C4-2B (cell line): Measurements from ENCODE around the gene CPXM1.

Experiments used
- ZFX ChIP-seq: fragments of 450-650 bp; IDR thresholded peaks from 2 replicates; pipeline ENCODE4 v1.6.1; 2017
- TF ChIP-seq, protein P1 (sequence below): fragments of 450-650 bp; conservative IDR thresholded peaks from 2 replicates; pipeline ENCODE4 v1.5.1; 2017; ENCODE audit warnings: mild to moderate bottlenecking

DNA sequence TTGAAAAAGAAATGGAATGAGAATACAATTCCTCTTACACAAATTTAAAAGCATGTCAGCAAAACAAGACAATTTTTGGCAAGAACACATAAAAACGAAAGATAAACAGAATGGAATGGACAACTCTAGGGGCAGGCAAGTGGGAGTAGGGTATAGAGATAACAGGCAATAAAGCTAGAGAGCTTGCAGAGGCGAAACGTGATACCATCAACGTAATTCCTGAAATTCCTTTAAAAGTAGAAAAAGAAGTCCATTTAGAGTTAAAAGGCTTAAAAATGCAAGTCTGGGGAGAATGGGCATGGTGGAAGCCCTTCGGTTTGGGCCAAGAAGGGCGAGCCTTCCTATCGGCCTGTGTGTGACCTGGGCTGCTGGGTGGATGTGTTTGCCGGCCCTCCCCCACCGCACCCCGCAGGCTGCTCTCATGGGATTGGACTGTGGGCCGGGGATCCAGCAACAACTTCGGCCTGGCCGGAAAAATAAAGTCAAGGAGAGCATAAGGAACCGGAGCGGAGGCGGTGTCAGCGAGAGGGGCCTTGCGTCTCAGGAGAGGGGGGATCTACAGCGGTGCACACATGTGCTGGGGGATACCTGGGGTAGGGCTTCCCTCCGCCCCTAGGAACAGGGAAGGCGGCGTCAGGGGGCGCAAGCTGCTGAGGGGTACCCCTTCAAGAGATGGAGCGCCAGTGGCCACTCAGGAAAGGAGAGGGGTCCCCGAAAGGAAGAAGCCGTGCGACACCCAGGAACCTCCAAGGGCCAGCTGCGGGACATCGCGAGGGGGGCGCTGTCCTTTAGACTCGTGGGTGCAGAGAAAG, 19.9 kb upstream of the CPXM1 start:
- TF ChIP-seq, protein P1, sequence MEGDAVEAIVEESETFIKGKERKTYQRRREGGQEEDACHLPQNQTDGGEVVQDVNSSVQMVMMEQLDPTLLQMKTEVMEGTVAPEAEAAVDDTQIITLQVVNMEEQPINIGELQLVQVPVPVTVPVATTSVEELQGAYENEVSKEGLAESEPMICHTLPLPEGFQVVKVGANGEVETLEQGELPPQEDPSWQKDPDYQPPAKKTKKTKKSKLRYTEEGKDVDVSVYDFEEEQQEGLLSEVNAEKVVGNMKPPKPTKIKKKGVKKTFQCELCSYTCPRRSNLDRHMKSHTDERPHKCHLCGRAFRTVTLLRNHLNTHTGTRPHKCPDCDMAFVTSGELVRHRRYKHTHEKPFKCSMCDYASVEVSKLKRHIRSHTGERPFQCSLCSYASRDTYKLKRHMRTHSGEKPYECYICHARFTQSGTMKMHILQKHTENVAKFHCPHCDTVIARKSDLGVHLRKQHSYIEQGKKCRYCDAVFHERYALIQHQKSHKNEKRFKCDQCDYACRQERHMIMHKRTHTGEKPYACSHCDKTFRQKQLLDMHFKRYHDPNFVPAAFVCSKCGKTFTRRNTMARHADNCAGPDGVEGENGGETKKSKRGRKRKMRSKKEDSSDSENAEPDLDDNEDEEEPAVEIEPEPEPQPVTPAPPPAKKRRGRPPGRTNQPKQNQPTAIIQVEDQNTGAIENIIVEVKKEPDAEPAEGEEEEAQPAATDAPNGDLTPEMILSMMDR = no peak
- no peak for TF ChIP-seq ZFX
